ENCODE data around the gene SPECC1L.

SPECC1L gene

DNA sequence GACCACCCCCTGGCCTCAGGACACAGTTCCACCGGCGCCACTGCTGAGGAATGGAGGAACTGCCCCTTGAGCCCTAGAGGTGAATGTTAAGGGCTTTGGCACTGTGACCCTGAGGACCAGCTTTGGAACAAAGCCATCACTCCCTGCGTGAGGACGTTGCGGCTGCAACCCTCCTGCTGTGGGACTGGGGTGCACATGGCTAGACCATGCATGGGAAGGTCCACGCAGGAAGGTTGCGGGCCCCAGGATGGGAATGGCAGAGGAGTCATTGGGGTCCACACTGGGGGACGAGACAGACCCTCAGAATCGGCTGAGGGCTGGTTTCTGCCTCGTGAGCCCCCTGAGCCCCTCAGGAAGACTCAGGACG lies 150.3 kb downstream of the SPECC1L start:
- no peaks in the 10 kb centered on the region for H4K20me1 ChIP-seq (ENCODE audit: insufficient read depth)
- H3K4me2 ChIP-seq, result no peak overlapping the region
- peaks cover 14% of the 10 kb centered on the region for H3K4me1 ChIP-seq (ENCODE audit: low read depth, poor library complexity, severe bottlenecking)
- no peaks in the 10 kb centered on the region for H3K36me3 ChIP-seq (ENCODE audit: insufficient read depth)
- H3K9ac ChIP-seq, result no peak overlapping the region
- no peak overlapping the region for H2AFZ ChIP-seq (ENCODE audit: low read depth)
- H3K4me3 ChIP-seq (IDR thresholded peaks at IDR 0.05; ENCODE audit: insufficient read depth, low read depth, low read length), result no peak overlapping the region
- no peaks in the 10 kb centered on the region for H3K27me3 ChIP-seq (ENCODE audit: insufficient read depth, low read depth)
- H3K79me2 ChIP-seq (ENCODE audit: insufficient read depth, low read depth), result 0 out of 2 replicates have a peak, but pooled peaks cover 4% of the 10 kb centered on the region
- TF ChIP-seq, protein P1, sequence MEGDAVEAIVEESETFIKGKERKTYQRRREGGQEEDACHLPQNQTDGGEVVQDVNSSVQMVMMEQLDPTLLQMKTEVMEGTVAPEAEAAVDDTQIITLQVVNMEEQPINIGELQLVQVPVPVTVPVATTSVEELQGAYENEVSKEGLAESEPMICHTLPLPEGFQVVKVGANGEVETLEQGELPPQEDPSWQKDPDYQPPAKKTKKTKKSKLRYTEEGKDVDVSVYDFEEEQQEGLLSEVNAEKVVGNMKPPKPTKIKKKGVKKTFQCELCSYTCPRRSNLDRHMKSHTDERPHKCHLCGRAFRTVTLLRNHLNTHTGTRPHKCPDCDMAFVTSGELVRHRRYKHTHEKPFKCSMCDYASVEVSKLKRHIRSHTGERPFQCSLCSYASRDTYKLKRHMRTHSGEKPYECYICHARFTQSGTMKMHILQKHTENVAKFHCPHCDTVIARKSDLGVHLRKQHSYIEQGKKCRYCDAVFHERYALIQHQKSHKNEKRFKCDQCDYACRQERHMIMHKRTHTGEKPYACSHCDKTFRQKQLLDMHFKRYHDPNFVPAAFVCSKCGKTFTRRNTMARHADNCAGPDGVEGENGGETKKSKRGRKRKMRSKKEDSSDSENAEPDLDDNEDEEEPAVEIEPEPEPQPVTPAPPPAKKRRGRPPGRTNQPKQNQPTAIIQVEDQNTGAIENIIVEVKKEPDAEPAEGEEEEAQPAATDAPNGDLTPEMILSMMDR (conservative IDR thresholded peaks at IDR 0.05; ENCODE audit: low read depth, low read length), result no peak
- H3K27ac ChIP-seq, result no peak overlapping the region

- H4K20me1 ChIP-seq (ENCODE audit: insufficient read depth), result no peaks in the 10 kb centered on the region
- no peak overlapping the region for H3K4me3 ChIP-seq (IDR thresholded peaks at IDR 0.05; ENCODE audit: insufficient read depth, low read depth, low read length)
- no peaks in the 10 kb centered on the region for H3K27me3 ChIP-seq (ENCODE audit: insufficient read depth, low read depth)
- H3K4me2 ChIP-seq, result no peak overlapping the region
- TF ChIP-seq, protein P1 (conservative IDR thresholded peaks at IDR 0.05; ENCODE audit: low read depth, low read length), result peak; percentile 40; the same call in 1 of the 2 replicates
- H2AFZ ChIP-seq (ENCODE audit: low read depth), result no peak overlapping the region
- no peak overlapping the region for H3K27ac ChIP-seq
- 0 out of 2 replicates have a peak, but pooled peaks cover 10% of the 10 kb centered on the region for H3K79me2 ChIP-seq (ENCODE audit: insufficient read depth, low read depth)
- peaks cover 19% of the 10 kb centered on the region for H3K4me1 ChIP-seq (ENCODE audit: low read depth, poor library complexity, severe bottlenecking)
- no peaks in the 10 kb centered on the region for H3K36me3 ChIP-seq (ENCODE audit: insufficient read depth)
- H3K9ac ChIP-seq, result no peak overlapping the region
Observed at GRCh38 chr22:24421428-24421931, 150.8 kb downstream of the SPECC1L start.

DNA sequence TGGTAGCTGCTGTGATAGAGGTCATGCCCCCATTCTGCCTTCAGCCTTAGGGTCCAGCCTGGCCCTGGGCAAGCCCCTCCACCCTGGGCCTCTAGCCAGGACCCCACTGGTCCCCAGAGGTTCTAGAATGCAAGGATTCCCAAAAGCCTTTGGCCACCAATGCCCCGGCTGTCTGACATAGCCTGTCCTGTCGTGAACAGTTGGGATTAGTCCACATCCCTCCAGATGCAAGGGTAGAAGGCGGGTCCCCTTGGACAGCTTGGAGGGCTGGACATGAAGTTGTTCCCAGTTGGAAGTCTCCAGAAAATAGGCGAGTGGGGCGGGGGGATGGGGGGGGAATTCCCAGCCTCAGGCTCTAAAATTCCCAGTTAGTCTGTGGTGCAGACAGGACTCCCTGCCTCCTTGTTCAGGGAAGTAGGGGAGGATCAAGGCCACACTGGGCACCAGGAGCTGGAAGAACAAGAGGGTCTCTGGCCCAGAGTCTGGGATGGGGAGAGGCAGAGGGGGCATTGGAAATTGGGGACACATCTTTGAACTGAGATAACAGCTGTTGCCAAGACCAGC lies 151.6 kb downstream of the SPECC1L start:
- TF ChIP-seq, protein P1 (conservative IDR thresholded peaks at IDR 0.05; ENCODE audit: low read depth, low read length), result no peak
- Histone ChIP-seq H3K27me3 (ENCODE audit: insufficient read depth, low read depth) (no peaks in the 10 kb centered on the region), H3K36me3 (ENCODE audit: insufficient read depth) (no peaks in the 10 kb centered on the region), H3K4me3 (IDR thresholded peaks at IDR 0.05; ENCODE audit: insufficient read depth, low read depth, low read length) (no peak overlapping the region), H3K4me2 (no peak overlapping the region), H2AFZ (ENCODE audit: low read depth) (no peak overlapping the region), H3K4me1 (ENCODE audit: low read depth, poor library complexity, severe bottlenecking) (peaks cover 26% of the 10 kb centered on the region), H3K27ac (no peak overlapping the region), H3K79me2 (ENCODE audit: insufficient read depth, low read depth) (peaks cover 16% of the 10 kb centered on the region; the same call in 1 of the 2 replicates), H3K9ac (no peak overlapping the region), H4K20me1 (ENCODE audit: insufficient read depth) (no peaks in the 10 kb centered on the region)

DNA sequence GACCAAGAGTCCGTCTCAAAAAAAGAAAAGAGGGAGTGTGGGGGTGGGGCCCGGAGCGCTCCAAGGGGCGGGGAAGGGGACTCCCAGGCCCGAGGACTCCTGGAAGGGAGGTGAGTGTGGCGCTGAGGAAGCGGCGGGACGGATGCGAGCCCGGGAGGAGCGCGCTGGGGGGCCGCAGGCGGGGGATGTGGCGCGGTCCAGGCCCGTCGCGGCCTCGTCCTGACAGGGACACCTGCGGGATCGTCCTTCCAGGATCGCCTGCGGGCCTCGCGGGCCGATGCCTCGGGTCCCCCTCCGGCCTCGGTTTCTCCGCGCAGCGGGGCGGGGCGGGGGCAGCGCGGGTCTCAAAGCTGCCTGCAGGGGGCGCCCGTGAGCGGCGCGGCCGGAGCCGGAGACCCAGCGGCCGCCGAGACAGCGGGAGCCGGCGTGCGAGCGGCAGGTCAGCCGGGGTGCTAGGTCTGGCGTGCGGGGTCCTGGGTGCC lies 152.9 kb downstream of the SPECC1L start:
- TF ChIP-seq, protein P1 (conservative IDR thresholded peaks at IDR 0.05; ENCODE audit: low read depth, low read length), result peak; percentile 70
- no peak overlapping the region for H3K4me3 ChIP-seq (IDR thresholded peaks at IDR 0.05; ENCODE audit: insufficient read depth, low read depth, low read length)
- peaks cover 28% of the 10 kb centered on the region for H3K4me1 ChIP-seq (ENCODE audit: low read depth, poor library complexity, severe bottlenecking)
- peak overlapping the region; percentile 49; the same call in 1 of the 2 replicates for H3K9ac ChIP-seq
- no peak overlapping the region for H3K4me2 ChIP-seq
- no peaks in the 10 kb centered on the region for H4K20me1 ChIP-seq (ENCODE audit: insufficient read depth)
- peak overlapping the region; percentile 52; the same call in 1 of the 2 replicates for H2AFZ ChIP-seq (ENCODE audit: low read depth)
- H3K27ac ChIP-seq, result no peak overlapping the region
- peaks cover 25% of the 10 kb centered on the region; the same call in 1 of the 2 replicates for H3K79me2 ChIP-seq (ENCODE audit: insufficient read depth, low read depth)
- H3K27me3 ChIP-seq (ENCODE audit: insufficient read depth, low read depth), result no peaks in the 10 kb centered on the region
- no peaks in the 10 kb centered on the region for H3K36me3 ChIP-seq (ENCODE audit: insufficient read depth)

Data from KMS-11 (cell line).